HG03520 (cell line): Measurements from ENCODE around the gene MTM1.
A peak's percentile ranks its signal among the peaks of the same experiment; 100 is the strongest.

ENCODE experiments used
- ATAC-seq: cut with Tn5 transposase; IDR thresholded peaks from one replicate; pipeline ENCODE4 v1.9.1; 2021; ENCODE audit warnings: mild to moderate bottlenecking, moderate library complexity; ENCODE audit not compliant: unreplicated experiment

MTM1 gene

DNA sequence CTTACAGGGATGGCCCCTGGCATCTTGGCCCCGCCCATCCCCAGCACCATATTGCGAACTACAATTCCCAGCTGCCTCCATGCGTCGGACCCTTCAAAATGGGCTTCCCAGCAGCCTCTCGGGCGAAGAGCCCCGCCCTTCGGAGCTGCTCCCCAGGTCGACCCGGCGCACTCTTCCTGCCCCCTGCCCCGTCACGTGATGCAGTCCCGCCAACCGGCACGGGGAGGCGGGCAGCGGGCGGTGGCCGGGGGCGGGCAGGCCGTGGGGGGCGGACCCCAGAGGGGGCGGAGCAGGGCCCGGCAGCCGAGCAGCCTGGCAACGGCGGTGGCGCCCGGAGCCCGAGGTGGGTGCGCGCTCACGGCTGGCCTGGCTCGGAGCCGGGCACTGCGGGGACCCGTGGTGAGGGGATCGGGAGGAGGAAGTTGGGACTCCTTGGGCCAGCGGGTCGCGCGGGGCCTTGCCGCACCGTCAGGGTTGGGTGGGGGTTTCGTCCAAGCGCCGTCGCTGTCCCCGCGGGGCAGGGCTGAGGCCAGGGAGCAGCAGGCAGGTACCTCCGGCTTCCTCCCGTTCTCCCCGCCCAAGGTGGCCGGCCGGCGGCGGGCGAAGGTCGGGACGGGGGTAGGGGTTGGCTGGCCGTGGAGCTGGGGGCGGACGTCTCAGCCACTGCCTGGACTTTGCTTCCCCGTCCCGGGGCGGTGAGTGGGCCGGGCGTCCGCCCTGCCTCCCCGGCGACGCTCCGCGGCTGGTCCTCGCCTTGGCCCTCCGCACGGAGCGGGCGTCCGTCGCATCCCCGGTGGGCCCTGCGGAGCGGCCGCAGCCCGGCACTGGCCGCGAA, at the start of gene MTM1:
Gene MTM1 (plus strand): TSS at position 302 of the 835 bp plus-strand sequence. CDS start 23,994 bp downstream, outside the sequence.
- peak; percentile 95 for ATAC-seq

DNA sequence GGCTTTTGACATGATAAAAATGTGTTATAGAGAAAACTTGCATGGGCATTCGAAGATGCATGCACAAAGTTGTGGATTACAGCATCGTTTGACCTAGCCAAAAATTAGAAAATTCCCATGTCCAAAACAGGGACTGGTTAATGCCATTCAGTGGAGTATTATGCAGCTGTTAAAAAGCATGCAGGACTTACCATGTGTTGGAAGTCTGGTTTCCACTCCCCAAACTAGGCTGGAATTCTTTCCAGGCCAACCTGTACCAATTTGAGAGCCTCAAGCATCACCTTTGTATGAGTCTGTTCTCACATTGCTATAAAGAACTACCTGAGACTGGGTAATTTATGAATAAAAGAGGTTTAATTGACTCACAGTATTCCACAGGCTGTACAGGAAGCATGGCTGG, 45.9 kb upstream of the MTM1 start:
- no peak for ATAC-seq

DNA sequence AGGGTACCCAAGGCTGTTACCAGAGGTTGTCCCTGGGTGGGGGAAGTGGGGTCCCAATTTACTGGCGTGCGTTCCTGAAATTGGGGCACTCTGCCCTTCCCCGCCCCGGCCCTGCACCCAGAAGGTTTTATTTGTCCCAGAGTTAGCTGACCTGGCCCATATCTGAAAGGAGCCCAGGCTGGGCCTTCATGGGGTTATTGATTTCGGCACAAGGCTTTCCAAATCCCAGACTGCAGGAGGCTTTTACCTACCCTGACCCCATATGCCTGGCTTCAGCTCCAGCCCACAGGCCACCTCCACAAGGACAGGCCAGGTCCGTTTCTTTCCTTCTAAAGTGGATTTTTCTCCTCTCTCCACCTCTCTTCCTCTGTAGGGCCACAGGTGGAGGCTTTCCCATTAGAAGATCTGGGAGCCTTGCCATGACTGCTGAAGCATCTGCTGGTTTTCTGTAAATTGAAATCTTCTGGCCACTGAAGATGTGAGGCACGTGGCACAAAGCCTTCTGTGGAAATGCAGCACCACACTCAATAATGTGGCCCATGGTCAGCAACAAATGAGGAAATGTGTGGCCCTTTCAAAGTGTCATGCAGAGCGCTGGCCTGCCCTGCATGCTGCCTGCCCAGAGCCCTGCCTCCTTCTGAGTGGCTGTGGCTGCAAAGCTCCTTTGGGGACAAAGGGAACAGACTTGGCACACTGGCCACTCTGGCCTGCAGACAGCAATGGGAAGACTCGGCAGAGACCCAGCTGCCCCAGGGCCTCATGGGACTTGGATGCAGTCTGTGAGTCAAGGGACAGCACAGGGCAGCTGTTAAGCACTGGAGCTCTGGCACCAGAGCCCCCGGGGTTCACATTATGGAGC, 43.1 kb upstream of the MTM1 start:
- no peak for ATAC-seq

DNA sequence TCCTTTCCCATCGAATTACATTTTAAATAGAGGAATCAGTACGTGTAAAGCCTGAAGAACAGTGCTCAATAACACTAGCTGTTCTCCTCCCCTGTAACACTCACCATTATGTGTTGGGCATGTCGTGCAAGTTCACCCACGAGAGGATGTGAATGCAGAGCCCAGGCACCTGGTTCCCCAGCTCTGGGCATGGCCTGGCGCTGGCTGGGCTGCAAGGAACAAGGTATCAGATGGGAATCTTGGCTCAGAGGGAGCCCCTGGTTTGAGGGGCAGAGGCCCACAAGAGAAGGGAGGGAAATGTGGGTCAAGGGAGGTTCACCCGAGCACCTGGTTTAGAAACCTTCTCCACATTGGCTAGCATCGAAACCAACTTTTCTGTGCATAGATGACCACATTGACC, 41.7 kb upstream of the MTM1 start:
- ATAC-seq: no peak

DNA sequence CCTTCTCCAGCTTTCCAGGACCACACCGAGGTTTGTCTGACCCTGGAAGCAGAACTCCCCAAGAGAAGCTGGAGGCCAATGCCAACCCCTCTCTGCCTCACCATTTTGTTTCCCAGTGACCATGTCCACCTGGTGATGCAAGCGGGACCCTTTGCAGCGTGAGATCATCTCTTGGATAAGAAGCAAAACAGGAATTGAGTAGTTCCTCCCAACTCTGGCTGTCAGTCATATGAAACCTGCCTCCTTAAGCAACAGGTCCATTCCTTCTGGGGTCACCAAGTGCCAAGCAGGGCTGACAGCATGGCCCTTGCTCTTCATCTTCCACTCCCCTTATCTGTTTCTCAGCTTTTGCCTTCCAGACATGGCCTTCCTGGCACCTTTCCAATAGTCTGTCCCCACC, 41.3 kb upstream of the MTM1 start:
- ATAC-seq: no peak

DNA sequence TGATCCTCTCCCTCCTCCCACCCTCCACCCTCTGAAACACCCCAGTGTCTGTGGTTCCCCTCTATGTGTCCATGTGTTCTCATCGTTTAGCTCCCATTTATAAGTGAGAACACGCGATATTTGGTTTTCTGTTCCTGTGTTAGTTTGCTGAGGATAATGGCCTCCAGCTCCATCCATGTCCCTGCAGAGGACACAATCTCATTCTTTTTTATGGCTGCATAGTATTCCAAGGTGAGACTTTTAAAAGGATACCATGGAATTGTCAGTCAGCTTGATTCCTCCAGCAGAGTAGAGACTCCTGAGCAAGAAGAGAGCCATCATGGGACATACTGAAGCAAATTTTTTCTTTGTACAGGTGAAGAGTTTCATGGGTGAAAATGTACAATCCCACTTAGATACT, 38.8 kb upstream of the MTM1 start:
- ATAC-seq: no peak

DNA sequence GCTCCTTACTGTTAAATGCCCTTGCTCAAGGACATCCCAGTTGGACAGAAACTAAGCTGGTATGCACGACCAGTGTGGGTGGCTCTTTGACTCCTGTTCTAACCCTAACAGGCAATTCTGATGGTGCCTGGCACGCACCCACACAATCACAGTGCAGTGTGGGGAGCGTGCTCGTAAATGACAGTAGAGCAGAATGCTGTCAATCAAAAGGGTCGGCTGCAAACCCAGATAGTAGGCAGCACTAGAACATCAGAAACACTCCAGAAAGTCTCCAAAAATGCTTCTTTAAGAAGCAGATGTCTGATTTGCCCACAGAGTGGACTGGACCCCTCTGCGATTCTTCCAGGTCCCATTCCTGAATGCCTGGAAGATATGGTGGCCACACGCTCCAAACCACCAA, 37.6 kb upstream of the MTM1 start:
- ATAC-seq: no peak

DNA sequence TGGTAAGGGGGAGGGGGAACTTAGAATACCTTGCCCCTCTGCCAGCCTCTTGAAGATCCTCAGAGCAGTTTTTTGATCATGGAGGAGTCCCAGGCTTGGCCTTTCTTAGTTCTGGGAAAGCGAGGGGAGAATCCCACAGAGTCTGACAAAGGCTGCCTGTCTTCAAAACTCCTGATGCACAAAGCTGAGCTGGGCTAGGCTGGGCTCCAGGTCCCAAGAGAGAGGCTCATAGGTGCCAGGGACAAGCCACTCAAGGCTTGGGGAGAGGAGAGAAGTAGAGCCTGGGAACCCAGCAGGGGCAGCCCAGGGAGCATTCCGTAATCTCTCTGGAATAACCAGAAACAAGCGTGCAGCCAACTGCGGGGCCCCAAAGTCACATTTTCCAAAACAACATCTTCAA, 37.0 kb upstream of the MTM1 start:
- no peak for ATAC-seq

DNA sequence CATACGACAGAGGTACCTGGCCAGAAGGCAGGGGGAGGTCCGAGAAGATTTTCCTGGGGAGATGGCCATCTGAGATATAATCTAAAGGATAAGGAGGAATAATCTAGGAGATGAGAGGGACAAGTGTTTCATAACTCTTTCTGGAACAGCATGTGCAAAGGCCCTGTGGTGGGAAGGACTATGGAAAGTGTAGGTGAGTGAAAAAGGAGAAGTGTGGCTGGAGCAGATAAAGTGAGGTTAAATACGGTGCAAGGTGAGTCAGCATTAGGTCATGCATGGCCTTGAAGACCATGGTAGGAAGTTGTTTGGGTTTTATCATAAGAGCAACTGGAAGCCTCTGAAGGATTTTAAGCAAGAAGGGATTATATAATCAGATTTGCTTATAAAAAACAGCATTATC, 34.6 kb upstream of the MTM1 start:
- ATAC-seq: no peak

DNA sequence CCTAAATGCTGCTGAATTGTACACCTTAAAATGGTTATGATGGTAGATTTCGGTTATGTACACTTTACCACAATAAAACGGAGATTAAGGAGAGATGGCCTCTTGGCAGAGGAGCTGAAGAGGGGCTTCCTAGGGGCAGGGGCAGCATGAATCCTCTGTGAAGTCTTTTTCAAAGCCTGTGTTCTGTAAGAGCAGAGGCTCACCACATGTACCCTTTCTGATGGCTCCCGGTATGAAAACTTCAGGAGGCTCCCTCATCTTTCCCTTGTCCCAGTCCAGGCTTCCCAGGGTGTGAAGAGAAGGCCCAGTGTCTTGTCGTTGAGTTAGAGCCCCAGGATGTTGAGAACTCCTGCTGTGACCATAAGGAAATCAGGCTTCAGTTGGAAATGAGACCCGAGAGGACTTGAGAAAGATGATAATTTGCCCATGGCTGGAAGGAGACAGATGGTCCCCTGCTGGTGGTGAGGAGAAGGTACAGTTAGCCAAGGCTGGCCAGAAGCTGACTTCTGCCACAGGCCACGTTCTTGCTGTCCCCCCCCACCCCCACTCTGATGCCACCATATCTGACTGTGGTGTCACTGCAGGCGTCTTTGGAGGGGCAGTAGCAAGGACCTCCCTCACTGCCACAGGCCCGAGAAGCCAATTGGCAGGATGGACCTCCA, 31.8 kb upstream of the MTM1 start:
- ATAC-seq: no peak

DNA sequence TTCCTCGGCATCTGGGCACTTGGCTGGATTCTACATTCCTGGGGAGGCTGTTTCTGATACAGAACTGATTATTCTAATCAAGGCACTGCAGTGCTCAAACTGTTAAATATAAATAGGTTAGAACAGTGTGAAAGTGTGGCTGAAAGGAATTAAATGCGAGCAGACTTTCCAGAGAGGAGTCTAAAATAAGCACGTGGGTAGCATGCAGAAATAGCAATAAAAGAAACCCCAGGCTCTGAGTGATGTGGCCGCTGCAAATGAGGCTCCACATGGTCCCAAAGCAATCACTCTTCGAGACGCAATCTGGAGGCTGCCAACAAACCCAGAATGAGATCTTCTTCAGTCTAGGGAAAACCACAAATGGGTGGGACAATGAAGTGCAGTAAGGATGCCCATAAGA, 30.6 kb upstream of the MTM1 start:
- no peak for ATAC-seq

DNA sequence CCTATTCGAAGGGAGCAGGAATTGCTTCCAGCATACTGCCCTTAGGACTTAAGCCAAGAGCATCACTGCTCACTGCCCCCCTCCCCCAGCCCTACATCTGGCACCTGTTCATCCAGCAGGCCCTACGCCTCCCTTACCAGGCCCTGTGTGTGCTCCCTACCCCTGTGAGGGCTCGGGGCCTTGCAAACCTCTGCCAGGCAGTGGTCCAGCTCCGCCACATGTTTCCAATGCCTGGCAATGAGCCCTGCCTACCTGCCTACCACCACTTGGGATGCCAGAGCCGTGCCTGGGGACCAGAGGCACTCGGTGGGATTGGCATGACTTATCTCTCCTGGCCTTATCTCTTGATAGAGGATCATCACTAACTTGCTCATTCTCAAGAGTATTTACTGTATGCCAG, 27.5 kb upstream of the MTM1 start:
- no peak for ATAC-seq

DNA sequence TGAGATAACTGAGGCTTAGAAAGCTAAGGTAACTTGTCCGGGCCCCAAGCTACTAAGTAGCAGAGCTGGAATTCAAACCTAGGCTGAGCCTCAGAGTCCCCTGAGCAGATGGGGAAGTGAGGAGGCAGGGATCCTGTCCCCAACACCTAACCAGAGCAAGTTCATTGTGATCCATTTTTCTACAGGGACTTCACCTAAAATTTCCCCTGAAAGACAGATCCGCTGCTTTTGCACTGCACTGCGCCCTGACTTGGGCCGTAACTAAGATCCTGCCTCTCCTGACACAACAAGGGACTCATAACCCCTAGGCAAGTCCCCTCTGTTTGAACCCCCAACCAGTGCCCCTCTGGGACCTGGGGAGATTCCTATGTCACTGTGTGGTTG, 25.6 kb upstream of the MTM1 start:
- ATAC-seq: peak; percentile 14

DNA sequence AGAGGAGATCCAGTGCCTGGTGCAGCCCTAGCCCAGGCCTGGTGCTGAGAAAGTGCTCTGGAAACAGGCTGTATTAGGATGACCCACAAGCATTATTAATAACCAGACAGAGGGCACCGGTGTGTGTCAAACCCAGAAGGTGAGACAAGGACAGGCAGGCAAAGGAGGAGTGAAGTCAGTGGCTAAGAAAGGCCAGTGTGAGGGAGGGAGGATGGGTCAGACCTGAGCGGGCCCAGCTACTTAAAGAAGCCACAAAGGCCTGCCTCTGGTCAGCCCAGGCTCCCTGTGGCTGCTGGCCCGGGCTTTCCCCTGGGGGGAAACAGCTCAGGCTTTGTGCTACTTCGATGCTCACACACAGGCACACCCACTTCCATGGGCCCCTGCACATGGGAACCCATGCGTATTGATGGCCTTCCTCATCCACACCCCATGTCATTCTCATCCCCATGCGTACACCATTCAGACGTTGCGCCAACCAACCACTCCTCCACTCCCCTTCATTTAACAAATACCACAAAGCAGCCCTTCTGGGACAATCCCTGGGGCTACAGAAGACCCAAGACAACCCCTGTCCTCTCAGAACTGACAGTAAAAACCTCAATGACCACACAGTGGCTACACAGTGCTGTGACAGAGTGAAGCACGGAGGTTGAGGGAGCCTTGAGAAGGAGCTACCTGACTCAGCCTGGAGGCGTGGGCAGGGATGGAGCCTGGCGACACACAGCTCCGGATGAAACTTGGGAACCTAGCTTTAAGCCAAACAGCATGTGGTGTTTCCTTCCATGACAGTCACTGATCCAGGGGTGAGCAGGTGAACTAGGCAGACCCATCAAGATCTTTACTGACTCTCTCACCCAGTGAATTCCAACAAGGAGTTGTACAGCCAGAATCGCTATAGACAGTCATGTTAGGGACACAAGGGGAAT, 24.9 kb upstream of the MTM1 start:
- ATAC-seq: peak; percentile 35

DNA sequence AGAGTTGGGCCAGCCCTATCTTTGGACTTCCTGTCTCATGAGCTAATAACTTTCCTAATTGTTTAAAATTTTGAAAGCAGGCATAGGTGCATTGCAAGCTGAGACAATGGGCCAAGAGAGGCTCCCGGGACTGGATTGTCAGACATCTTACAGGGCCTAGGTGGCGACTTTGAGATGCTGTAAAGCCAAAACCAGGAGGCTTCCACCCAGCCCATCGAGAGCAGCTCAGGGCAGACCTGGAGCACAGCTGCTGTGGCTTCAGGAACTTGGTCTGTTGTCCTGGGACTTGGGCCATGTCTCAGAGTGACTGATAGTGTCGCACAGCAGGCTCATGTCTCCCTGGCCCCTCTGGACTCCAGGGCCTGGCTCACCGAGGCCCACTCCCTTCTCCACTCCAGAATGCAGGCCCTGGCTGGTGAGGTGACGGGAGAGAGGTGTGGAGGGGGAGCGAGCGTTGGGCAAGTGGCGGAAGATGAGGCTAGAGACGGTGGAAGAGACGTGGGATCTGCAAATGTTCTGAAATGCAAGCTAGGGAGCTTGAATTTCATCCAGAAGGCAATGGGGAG, 24.1 kb upstream of the MTM1 start:
- ATAC-seq: no peak

DNA sequence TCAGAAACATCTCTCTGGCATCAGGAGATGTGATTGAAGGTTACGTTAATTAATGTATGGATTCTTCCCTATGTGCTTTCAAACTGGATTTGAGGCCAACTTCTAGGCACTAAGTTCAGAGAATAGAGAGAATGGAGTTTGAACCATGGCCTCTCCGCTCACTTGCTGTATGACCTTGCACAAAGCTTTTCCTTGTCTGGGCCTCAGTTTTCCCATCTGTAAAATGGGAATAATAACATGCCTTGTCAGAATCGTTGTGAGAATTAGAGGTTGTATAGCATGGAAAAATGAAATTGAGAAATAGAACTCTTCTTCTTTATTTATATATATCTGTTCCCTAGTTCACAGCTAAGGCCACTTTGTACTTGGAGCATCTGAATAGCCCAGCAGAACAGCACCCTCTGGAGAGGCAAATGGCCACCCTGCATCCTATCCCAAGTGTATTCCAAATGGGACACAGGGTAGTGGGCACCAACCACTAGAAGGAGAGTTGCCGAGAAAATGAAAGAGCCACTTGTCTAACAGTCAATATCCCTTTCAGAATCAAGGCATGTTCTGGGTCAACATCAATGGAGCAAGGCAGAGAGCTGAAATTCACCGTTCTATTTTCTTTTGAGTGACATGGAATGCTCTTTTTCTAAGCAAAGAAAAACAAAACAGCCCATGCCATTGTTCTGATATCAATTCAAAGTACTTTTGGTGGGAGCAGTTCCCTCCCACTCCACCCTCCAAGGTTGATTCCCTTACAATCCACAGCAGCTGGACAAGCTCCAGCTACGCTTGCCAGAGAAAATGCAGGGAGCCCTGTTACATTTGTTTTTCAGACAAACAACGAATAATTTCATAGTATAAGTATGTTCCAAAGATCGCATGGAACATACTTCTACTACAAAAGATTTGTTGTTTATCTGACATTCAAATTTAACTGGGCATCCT, 23.3 kb upstream of the MTM1 start:
- no peak for ATAC-seq

DNA sequence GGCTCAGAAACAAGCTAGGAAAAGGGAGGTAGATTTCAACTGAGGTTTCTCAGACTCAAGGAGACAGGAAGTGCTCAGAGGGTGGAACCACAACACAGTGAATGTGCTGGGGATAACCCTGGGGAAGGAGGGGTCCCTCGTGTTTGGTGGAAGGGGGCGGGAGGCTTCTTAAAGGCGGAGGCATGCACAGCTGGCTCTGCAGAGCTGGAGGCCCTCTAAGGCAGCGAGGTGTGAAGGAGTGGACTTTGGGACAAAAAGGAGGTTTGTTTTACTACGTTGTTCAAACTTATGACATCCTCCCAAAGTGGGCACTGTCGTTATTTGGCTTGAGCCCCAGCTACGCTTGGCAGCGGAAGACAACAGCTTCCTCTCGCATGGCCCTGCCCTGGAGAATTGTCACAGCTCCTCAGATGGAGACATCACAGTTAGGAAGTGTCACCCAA, 21.7 kb upstream of the MTM1 start:
- ATAC-seq: no peak

DNA sequence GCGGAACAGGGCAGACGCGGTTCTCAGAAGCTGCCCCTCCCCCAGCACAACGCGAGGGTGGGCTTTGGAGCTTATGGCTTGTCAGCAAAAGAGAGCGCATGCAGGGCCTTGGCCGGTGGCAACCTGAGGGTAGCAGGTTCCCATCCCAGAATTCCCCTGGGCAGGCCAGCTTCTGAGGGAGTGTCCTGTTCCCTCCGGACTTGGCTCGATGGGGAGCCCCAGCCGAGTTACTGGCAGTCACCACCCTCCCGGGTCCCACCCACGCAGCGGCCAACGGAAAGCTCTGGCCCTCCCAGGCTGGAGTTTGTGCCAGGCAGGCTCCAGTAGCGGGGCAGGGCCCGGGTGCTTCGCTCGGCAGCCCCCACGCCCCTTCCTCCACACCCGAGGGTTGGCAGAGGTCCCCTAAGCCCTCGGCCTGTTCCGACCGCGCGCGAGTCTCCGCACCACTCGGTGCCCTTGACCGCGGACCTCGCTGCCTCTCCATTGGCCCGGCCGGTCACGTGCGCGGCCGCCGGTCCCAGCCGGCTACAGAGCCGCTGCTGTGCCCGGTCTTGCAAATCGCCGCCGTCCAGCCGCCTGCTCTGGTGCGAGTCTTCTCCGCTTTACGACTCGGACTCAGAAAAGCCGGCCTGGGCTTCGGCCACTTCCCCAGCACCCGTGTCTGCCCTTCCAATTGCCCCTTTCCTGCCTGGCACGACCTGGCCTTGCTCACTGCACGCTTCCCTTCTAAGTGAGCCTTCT, 20.9 kb upstream of the MTM1 start:
- ATAC-seq: peak; percentile 59
